Right lobe of liver (tissue), 4 donors: ENCODE measurements around the gene C2CD5.

Experiments
- POLR2A ChIP-seq: fragments of 450-650 bp; IDR thresholded peaks from one replicate; pipeline ENCODE4 v1.6.1; 2017; ENCODE audit warnings: antibody characterized with exemption, mild to moderate bottlenecking
- TF ChIP-seq, protein P1 (sequence below), 4 donors: fragments of 200-600 bp in 3 of 4; fragments of 450-650 bp in 1 of 4; IDR thresholded peaks; one replicate each; pipeline versions ENCODE4 v1.5.1 to v1.8.0; 2016 to 2022; ENCODE audit warnings: antibody characterized with exemption in 4 of 4, mild to moderate bottlenecking in 2 of 4
- donor health status: DM: no; HTN: no; CAD: no.
- donor health status: DM: no; HTN: no; CAD: no.
- donor health status: DM: no; HTN: yes; CAD: no.

DNA sequence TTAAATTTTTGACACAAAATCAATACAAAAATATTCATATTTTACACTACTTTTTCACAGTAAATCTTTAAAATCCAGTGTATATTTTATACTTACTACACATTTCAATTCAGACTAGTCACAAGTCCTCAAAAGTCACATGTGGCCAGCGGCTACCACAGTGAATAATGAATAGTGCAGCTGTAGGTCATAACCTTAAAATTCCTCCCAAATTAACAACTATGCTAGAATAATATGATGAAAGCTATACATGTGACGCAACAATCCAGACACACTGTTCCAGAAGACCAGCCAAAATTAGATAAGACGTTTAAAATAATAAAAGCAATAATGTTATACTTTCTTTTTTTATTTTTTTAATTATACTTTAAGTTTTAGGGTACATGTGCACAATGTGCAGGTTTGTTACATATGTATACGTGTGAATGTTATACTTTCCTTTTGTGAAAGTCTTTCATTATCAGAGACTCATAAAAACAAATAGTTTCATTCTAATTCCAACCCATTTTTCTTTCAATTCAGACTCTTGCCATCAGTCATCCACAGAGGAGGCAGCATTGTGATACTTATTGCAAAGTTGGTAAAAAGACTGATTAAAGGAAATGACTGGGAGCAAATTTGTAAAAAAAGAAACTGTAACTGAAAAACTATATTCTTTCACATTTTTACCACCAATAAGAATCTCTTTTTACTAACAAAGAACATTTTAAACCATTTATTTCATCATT is 67.0 kb downstream of the C2CD5 start:
- no peak for TF ChIP-seq POLR2A
- TF ChIP-seq, protein P1, sequence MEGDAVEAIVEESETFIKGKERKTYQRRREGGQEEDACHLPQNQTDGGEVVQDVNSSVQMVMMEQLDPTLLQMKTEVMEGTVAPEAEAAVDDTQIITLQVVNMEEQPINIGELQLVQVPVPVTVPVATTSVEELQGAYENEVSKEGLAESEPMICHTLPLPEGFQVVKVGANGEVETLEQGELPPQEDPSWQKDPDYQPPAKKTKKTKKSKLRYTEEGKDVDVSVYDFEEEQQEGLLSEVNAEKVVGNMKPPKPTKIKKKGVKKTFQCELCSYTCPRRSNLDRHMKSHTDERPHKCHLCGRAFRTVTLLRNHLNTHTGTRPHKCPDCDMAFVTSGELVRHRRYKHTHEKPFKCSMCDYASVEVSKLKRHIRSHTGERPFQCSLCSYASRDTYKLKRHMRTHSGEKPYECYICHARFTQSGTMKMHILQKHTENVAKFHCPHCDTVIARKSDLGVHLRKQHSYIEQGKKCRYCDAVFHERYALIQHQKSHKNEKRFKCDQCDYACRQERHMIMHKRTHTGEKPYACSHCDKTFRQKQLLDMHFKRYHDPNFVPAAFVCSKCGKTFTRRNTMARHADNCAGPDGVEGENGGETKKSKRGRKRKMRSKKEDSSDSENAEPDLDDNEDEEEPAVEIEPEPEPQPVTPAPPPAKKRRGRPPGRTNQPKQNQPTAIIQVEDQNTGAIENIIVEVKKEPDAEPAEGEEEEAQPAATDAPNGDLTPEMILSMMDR (IDR thresholded peaks at IDR 0.05) = no peak
